Esophagus muscularis mucosa (tissue), 3 donors: ENCODE measurements around the gene NPAS3.

Source experiments
- POLR2A ChIP-seq: fragments of 450-650 bp; IDR thresholded peaks from one replicate; pipeline ENCODE4 v1.6.1; 2017; ENCODE audit warnings: antibody characterized with exemption, moderate library complexity, mild to moderate bottlenecking, low read depth
- POLR2AphosphoS5 ChIP-seq, 2 donors: sonication (generic); formaldehyde crosslinking; IDR thresholded peaks; one replicate each; pipeline ENCODE4 v1.6.1; 2017; ENCODE audit warnings: antibody characterized with exemption in 2 of 2
- TF ChIP-seq, protein P1 (sequence below), 3 experiments: fragments of 200-600 bp in 2 of 3; fragments of 450-650 bp in 1 of 3; sonication (generic) in 2 of 3; IDR thresholded peaks; one replicate each; pipeline ENCODE4 v1.5.1; 2017 to 2019; ENCODE audit warnings: antibody characterized with exemption in 3 of 3, mild to moderate bottlenecking in 2 of 3, moderate library complexity in 1 of 3

DNA sequence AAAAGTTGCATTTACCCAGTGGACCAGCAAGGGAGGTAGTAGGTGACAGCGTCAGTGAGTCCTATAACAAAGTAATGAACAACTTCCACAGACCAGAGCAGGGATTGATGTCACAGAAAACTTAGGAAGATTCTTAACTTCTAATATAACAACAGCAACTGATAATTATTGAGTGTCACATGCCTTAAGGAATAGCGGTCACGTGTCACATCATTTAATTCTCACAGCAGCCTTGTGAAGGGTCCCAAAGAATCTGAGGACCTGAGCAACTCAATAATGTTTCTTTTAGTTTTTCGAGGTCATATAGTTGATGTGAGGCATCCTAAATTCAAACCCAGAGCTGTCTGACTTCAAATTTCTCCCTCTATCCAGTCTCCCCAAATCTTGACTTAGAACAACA is 590.0 kb downstream of the NPAS3 start:
- TF ChIP-seq POLR2A (no peak), POLR2AphosphoS5 (IDR thresholded peaks at IDR 0.05) (no peak)
- TF ChIP-seq, protein P1, sequence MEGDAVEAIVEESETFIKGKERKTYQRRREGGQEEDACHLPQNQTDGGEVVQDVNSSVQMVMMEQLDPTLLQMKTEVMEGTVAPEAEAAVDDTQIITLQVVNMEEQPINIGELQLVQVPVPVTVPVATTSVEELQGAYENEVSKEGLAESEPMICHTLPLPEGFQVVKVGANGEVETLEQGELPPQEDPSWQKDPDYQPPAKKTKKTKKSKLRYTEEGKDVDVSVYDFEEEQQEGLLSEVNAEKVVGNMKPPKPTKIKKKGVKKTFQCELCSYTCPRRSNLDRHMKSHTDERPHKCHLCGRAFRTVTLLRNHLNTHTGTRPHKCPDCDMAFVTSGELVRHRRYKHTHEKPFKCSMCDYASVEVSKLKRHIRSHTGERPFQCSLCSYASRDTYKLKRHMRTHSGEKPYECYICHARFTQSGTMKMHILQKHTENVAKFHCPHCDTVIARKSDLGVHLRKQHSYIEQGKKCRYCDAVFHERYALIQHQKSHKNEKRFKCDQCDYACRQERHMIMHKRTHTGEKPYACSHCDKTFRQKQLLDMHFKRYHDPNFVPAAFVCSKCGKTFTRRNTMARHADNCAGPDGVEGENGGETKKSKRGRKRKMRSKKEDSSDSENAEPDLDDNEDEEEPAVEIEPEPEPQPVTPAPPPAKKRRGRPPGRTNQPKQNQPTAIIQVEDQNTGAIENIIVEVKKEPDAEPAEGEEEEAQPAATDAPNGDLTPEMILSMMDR (IDR thresholded peaks at IDR 0.05), result no peak
